HepG2 (cell line): ENCODE measurements around the gene TAF6. TPM values are rescaled to one million over a fixed set of nuclear protein-coding genes. Genes with fewer than 3 reads are reported as not detected.

Experiments
- BHLHE40 ChIP-seq: IDR thresholded peaks from 2 replicates; pipeline ENCODE4 v1.6.1; 2011; ENCODE audit warnings: low read length, improper control_type of control experiment
- GTF2F1 ChIP-seq: fragments of 150-350 bp; IDR thresholded peaks from 2 replicates; pipeline ENCODE4 v1.6.1; 2014; ENCODE audit warnings: low read length
- HHEX ChIP-seq: IDR thresholded peaks from 2 replicates; pipeline ENCODE4 v1.6.1; 2016; ENCODE audit warnings: control low read depth
- JUND ChIP-seq: sonication (generic); formaldehyde crosslinking; IDR thresholded peaks from 2 replicates; pipeline ENCODE4 v1.8.0; 2022; ENCODE audit warnings: mild to moderate bottlenecking, missing genetic modification reagents
- MAF1 ChIP-seq: sonication (generic); formaldehyde crosslinking; IDR thresholded peaks from 2 replicates; pipeline ENCODE4 v1.5.0; 2020; ENCODE audit warnings: missing genetic modification reagents, borderline replicate concordance
- NRL ChIP-seq: sonication (generic); formaldehyde crosslinking; IDR thresholded peaks from 2 replicates; pipeline ENCODE4 v1.5.0; 2020; ENCODE audit warnings: missing genetic modification reagents, mild to moderate bottlenecking, moderate library complexity, borderline replicate concordance
- PRMT3 ChIP-seq: sonication (generic); formaldehyde crosslinking; IDR thresholded peaks from 2 replicates; pipeline ENCODE4 v1.8.1; 2022; ENCODE audit warnings: low read depth, mild to moderate bottlenecking, moderate library complexity, missing genetic modification reagents, borderline replicate concordance
- SMC3 ChIP-seq: IDR thresholded peaks from 2 replicates; pipeline ENCODE4 v1.6.1; 2011; ENCODE audit warnings: low read length, improper control_type of control experiment
- SP140L ChIP-seq: sonication (generic); formaldehyde crosslinking; IDR thresholded peaks from 2 replicates; pipeline ENCODE4 v1.4.0; 2020; ENCODE audit warnings: missing genetic modification reagents, borderline replicate concordance
- ZBTB20 ChIP-seq: sonication (generic); formaldehyde crosslinking; IDR thresholded peaks from 2 replicates; pipeline ENCODE4 v1.8.1; 2023; ENCODE audit warnings: missing genetic modification reagents, low read depth, mild to moderate bottlenecking, borderline replicate concordance
- ZBTB7A ChIP-seq: sonication (generic); formaldehyde crosslinking; IDR thresholded peaks from 2 replicates; pipeline ENCODE4 v1.8.0; 2022; ENCODE audit warnings: mild to moderate bottlenecking, missing genetic modification reagents
- ZFP36L2 ChIP-seq: sonication (generic); formaldehyde crosslinking; IDR thresholded peaks from 2 replicates; pipeline ENCODE4 v1.4.0; 2020; ENCODE audit warnings: missing genetic modification reagents
- ZNF331 ChIP-seq: sonication (generic); formaldehyde crosslinking; IDR thresholded peaks from 2 replicates; pipeline ENCODE4 v1.4.0; 2020; ENCODE audit warnings: missing genetic modification reagents
- ZNF383 ChIP-seq: sonication (generic); formaldehyde crosslinking; IDR thresholded peaks from 2 replicates; pipeline ENCODE4 v1.4.0; 2020; ENCODE audit warnings: missing genetic modification reagents, mild to moderate bottlenecking, borderline replicate concordance
- ZNF530 ChIP-seq: sonication (generic); formaldehyde crosslinking; IDR thresholded peaks from 2 replicates; pipeline ENCODE4 v1.5.0; 2020; ENCODE audit warnings: low read depth, mild to moderate bottlenecking, missing genetic modification reagents
- polyA plus RNA-seq, 8 experiments: library from polyadenylated mRNA; depleted of rRNA in 3 of 8; stranded (reverse) in 7 of 8; unstranded in 1 of 8; fragments of >200 nt; fragmentation: Illumina TruSeq in 4 of 8; extraction: Trizol in 4 of 8; gene quantifications; 2 replicates each; pipeline versions ENCODE4 v1.2.1 to v1.2.3, GENCODE V29; 2011 to 2016; ENCODE audit warnings: low read depth in 4 of 8, missing spikeins in 1 of 8, mixed read lengths in 1 of 8; ENCODE audit not compliant: insufficient read depth in 1 of 8
- total RNA-seq, 5 experiments: library from RNA; depleted of rRNA; stranded (reverse); fragments of >200 nt; fragmentation: Illumina TruSeq; extraction: Trizol; gene quantifications; 2 replicates each; pipeline ENCODE4 v1.2.3, GENCODE V29; 2016; ENCODE audit warnings: low read depth in 1 of 5
- TF ChIP-seq, protein P1 (sequence below), 2 experiments: sonication (generic) in 1 of 2; formaldehyde crosslinking in 1 of 2; IDR thresholded peaks; 2 replicates each; pipeline versions ENCODE4 v1.5.1 to v1.6.1; 2011 to 2020; ENCODE audit warnings: borderline replicate concordance in 1 of 2, low read depth in 1 of 2, low read length in 1 of 2, mild to moderate bottlenecking in 1 of 2, missing genetic modification reagents in 1 of 2, moderate library complexity in 1 of 2
- TF ChIP-seq, protein P2 (sequence below): sonication (generic); formaldehyde crosslinking; IDR thresholded peaks from 2 replicates; pipeline ENCODE4 v1.5.0; 2020; ENCODE audit warnings: mild to moderate bottlenecking, missing genetic modification reagents
- TF ChIP-seq, protein P3 (sequence below): sonication (generic); formaldehyde crosslinking; IDR thresholded peaks from 2 replicates; pipeline ENCODE4 v1.4.0; 2020; ENCODE audit warnings: mild to moderate bottlenecking, missing genetic modification reagents
- TF ChIP-seq, protein P4 (sequence below): sonication (generic); formaldehyde crosslinking; IDR thresholded peaks from 2 replicates; pipeline ENCODE4 v1.5.0; 2020; ENCODE audit warnings: missing genetic modification reagents, mild to moderate bottlenecking, borderline replicate concordance

Gene TAF6
- total and polyA plus RNA-seq, 2 of the 13 experiments (the other 11 are each of a cell fraction or from before 2014, with no cell fraction given): 12.9 to 18.8 TPM

DNA sequence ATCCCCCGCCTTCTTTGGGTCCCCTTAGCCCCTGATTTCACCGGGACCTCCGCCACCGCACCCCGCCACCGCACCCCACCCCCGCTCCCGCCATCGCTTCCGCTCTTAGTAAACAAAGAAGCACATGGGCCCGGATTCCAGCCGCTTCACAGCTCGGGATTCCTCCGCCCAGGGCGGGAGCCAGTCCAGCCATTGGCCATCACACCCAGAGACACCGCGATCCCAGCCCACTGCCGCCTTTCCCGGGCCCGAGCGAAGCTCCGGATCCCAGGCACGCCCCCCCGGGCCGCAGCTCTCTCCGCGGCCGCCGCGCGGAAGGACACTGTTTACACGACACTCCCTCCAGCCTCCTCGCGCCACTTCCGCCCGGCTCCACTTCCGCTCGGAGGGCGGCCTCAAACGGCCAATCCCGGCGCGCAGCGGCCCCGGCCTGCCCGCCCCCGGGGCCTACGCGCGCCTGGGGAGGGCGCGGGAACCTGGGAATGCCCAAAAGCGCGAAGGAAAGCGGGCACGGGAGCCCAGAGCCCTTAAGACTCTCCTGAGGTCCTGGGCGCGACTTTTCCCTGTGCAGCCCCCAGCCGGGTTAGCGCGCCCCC is 18.6 kb downstream of the TAF6 start (continued):
- TF ChIP-seq PRMT3 (CRISPR knock-in tag) (no peak), ZBTB7A (CRISPR knock-in tag) (0 out of 2 replicates have a peak, but pooled peaks have one; percentile 2), SP140L (no peak), BHLHE40 (peak; percentile 33; the same call in 1 of the 2 replicates), ZNF331 (CRISPR knock-in tag) (peak; percentile 83), ZBTB20 (CRISPR knock-in tag) (peak; percentile 51; the same call in 1 of the 2 replicates), HHEX (no peak), NRL (CRISPR knock-in tag) (no peak), GTF2F1 (no peak), MAF1 (no peak), SMC3 (no peak), ZNF383 (CRISPR knock-in tag) (0 out of 2 replicates have a peak, but pooled peaks have one; percentile 56), ZNF530 (no peak), JUND (no peak), ZFP36L2 (no peak)
- TF ChIP-seq, protein P1, sequence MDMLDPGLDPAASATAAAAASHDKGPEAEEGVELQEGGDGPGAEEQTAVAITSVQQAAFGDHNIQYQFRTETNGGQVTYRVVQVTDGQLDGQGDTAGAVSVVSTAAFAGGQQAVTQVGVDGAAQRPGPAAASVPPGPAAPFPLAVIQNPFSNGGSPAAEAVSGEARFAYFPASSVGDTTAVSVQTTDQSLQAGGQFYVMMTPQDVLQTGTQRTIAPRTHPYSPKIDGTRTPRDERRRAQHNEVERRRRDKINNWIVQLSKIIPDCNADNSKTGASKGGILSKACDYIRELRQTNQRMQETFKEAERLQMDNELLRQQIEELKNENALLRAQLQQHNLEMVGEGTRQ (IDR thresholded peaks at IDR 0.05; ENCODE audit: low read depth, low read length): no peak
- TF ChIP-seq, protein P1 (CRISPR knock-in tag; IDR thresholded peaks at IDR 0.05; ENCODE audit: borderline replicate concordance): no peak
- TF ChIP-seq, protein P2, sequence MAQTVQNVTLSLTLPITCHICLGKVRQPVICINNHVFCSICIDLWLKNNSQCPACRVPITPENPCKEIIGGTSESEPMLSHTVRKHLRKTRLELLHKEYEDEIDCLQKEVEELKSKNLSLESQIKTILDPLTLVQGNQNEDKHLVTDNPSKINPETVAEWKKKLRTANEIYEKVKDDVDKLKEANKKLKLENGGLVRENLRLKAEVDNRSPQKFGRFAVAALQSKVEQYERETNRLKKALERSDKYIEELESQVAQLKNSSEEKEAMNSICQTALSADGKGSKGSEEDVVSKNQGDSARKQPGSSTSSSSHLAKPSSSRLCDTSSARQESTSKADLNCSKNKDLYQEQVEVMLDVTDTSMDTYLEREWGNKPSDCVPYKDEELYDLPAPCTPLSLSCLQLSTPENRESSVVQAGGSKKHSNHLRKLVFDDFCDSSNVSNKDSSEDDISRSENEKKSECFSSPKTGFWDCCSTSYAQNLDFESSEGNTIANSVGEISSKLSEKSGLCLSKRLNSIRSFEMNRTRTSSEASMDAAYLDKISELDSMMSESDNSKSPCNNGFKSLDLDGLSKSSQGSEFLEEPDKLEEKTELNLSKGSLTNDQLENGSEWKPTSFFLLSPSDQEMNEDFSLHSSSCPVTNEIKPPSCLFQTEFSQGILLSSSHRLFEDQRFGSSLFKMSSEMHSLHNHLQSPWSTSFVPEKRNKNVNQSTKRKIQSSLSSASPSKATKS (CRISPR knock-in tag): no peak
- TF ChIP-seq, protein P3, sequence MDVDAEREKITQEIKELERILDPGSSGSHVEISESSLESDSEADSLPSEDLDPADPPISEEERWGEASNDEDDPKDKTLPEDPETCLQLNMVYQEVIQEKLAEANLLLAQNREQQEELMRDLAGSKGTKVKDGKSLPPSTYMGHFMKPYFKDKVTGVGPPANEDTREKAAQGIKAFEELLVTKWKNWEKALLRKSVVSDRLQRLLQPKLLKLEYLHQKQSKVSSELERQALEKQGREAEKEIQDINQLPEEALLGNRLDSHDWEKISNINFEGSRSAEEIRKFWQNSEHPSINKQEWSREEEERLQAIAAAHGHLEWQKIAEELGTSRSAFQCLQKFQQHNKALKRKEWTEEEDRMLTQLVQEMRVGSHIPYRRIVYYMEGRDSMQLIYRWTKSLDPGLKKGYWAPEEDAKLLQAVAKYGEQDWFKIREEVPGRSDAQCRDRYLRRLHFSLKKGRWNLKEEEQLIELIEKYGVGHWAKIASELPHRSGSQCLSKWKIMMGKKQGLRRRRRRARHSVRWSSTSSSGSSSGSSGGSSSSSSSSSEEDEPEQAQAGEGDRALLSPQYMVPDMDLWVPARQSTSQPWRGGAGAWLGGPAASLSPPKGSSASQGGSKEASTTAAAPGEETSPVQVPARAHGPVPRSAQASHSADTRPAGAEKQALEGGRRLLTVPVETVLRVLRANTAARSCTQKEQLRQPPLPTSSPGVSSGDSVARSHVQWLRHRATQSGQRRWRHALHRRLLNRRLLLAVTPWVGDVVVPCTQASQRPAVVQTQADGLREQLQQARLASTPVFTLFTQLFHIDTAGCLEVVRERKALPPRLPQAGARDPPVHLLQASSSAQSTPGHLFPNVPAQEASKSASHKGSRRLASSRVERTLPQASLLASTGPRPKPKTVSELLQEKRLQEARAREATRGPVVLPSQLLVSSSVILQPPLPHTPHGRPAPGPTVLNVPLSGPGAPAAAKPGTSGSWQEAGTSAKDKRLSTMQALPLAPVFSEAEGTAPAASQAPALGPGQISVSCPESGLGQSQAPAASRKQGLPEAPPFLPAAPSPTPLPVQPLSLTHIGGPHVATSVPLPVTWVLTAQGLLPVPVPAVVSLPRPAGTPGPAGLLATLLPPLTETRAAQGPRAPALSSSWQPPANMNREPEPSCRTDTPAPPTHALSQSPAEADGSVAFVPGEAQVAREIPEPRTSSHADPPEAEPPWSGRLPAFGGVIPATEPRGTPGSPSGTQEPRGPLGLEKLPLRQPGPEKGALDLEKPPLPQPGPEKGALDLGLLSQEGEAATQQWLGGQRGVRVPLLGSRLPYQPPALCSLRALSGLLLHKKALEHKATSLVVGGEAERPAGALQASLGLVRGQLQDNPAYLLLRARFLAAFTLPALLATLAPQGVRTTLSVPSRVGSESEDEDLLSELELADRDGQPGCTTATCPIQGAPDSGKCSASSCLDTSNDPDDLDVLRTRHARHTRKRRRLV: no peak
- TF ChIP-seq, protein P4, sequence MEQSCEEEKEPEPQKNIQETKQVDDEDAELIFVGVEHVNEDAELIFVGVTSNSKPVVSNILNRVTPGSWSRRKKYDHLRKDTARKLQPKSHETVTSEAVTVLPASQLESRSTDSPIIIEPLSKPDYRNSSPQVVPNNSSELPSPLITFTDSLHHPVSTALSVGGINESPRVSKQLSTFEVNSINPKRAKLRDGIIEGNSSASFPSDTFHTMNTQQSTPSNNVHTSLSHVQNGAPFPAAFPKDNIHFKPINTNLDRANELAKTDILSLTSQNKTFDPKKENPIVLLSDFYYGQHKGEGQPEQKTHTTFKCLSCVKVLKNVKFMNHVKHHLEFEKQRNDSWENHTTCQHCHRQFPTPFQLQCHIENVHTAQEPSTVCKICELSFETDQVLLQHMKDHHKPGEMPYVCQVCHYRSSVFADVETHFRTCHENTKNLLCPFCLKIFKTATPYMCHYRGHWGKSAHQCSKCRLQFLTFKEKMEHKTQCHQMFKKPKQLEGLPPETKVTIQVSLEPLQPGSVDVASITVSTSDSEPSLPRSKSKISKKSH (CRISPR knock-in tag): no peak
